Motor neuron (in vitro differentiated cells): Measurements from ENCODE around the gene FOXP1. TPM values are rescaled to one million over a fixed set of nuclear protein-coding genes. Genes with fewer than 3 reads are reported as not detected.

Source experiments
- ATAC-seq, 8 experiments: fragments of 200-7000 bp; cut with Tn5 transposase; replicated peaks in 6 of 8; 2 replicates each; pipeline ENCODE4 v1.8.0; 2021; ENCODE audit warnings: mild to moderate bottlenecking in 8 of 8, moderate library complexity in 8 of 8
- H3K27ac ChIP-seq, 2 donors: fragments of 250-450 bp; sonication (Bioruptor Pico); 2 replicates each; pipeline ENCODE4 v1.9.0; 2021; ENCODE audit warnings: antibody characterized with exemption in 2 of 2, mild to moderate bottlenecking in 2 of 2, moderate library complexity in 1 of 2
- H3K4me1 ChIP-seq, 2 donors: fragments of 250-450 bp; sonication (Bioruptor Pico); replicated peaks in 1 of 2; 2 replicates each; pipeline ENCODE4 v1.6.1; 2021; ENCODE audit warnings: antibody characterized with exemption in 2 of 2, mild to moderate bottlenecking in 2 of 2, moderate library complexity in 1 of 2
- H3K4me3 ChIP-seq, 5 donors: fragments of 250-450 bp; sonication (Bioruptor Pico); 2 replicates each; pipeline ENCODE4 v1.9.0; 2021; ENCODE audit warnings: antibody characterized with exemption in 5 of 5, mild to moderate bottlenecking in 5 of 5, moderate library complexity in 4 of 5
- WGBS, 10 experiments: fragments of 450-650 bp; shearing (Covaris generic); methylation state at CpG; one replicate each; pipeline ENCODE4 v1.0.0; 2022; 5-methylcytosine and 5-hydroxymethylcytosine counted together
- in situ Hi-C, 9 experiments: fragments of 400-800 bp; cut with MboI; loops; one replicate each; pipeline ENCODE4 v1.15.0; 2021; ENCODE audit warnings: low sequenced_read_pairs in 9 of 9, low pct_unique_long_range_greater_than_20kb in 2 of 9; ENCODE audit not compliant: unreplicated experiment in 9 of 9
- total RNA-seq, 8 experiments: library from RNA; unstranded; fragments of 300-600 nt; gene quantifications; 2 replicates each; pipeline versions ENCODE4 v1.2.3 to v1.2.4, GENCODE V29; 2022

FOXP1 gene
- total RNA-seq, 8 experiments from 2014 or later: 7.0 to 118 (median 74.5) TPM

DNA sequence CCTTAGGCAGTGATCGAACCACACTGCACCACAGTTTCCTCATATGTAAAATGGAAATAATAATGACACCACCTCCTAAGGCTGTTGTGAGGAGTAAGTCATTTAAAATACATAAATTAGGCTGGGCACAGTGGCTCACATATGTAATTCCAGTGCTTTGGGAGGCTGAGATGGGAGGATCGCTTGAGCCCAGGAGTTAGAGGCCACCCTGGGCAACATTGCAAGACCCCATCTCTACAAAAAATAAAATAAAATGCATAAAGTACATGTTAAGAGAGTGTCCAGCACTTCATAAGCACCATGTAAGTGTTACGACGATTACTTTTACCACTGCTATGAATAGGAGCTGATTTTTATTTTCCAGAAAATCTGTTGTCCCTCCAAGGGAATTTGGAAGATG lies 440.0 kb downstream of the FOXP1 start:
- ATAC-seq: no peak
- in situ Hi-C loops: no loop called here
- Histone ChIP-seq H3K4me1 (peaks cover 10 to 30% of the 10 kb centered on the region in 2 donors), H3K27ac (no peak overlapping the region), H3K4me3 (no peak overlapping the region)
- 80 to 100% (median 98%) methylated on average over 2 to 4 of the region's 4 CpGs; no CpG with 5 or more reads in 2 of the 10 experiments for WGBS, 10 experiments

GRCh38 chr3:71142441-71143161 lies 440.9 kb downstream of the FOXP1 start:
- ATAC-seq: peak in 5 of 8 experiments; percentile 81 to 85 (median 82)
- H3K27ac ChIP-seq: no peak overlapping the region
- in situ Hi-C loops: no loop called here
- H3K4me3 ChIP-seq: no peak overlapping the region
- WGBS, 10 experiments: 17 to 83% (median 63%) methylated on average over 1 to 7 of the region's 7 CpGs; no CpG with 5 or more reads in 1 of the 10 experiments
- peaks cover 10 to 38% of the 10 kb centered on the region in 2 donors for H3K4me1 ChIP-seq

DNA sequence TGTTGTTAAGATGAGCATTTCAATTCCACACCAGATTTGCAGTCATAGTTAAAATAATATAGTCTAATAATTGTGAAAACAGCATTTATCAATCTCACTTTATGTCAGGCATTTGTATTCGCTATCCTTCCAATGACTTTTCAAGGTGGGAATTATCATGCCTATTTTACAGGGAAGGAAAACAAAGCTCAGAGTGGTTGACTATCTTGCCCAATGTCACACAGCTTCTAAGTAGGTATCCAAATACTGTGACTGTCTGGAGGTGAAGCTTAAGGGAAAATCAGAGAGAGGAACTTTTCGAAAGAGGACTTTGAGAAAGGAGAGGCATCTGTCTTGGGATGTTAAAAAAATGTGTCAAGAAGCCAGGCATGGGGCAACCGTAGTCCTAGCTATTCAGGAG lies 443.1 kb downstream of the FOXP1 start:
- Histone ChIP-seq H3K4me1 (peaks cover 13 to 38% of the 10 kb centered on the region in 2 donors), H3K4me3 (no peak overlapping the region), H3K27ac (no peak overlapping the region)
- 87 to 100% (median 98%) methylated on average over 1 to 3 of the region's 3 CpGs; no CpG with 5 or more reads in 4 of the 10 experiments for WGBS, 10 experiments
- in situ Hi-C loops: no loop called here
- no peak for ATAC-seq

GRCh38 chr3:71139496-71139895 lies 444.0 kb downstream of the FOXP1 start:
- Histone ChIP-seq H3K4me1 (peaks cover 19 to 48% of the 10 kb centered on the region in 2 donors), H3K27ac (no peak overlapping the region), H3K4me3 (no peak overlapping the region)
- no peak for ATAC-seq
- in situ Hi-C loops: no loop called here
- 60 to 92% (median 86%) methylated on average over 1 to 5 of the region's 5 CpGs; no CpG with 5 or more reads in 2 of the 10 experiments for WGBS, 10 experiments

DNA sequence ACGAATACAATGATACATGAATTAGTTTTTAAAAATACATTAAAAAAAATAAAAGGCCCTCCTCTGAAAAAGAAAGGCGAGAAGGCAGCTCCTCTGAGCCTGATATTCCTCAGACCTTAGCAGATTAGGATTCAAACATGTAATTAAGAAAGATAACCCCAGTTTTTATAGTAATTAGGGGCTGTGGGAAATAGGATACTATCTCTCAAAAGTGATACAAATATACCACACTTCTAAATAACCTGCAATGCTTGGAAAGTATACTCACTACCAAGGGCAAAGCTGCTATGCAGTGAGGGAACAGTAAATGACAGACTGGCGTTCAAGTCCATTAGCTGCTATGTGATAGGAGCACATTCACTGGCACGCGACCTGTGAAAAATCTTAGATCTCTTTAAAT lies 445.1 kb downstream of the FOXP1 start:
- ATAC-seq: no peak
- Histone ChIP-seq H3K27ac (no peak overlapping the region), H3K4me3 (no peak overlapping the region), H3K4me1 (peaks cover 25 to 58% of the 10 kb centered on the region in 2 donors)
- in situ Hi-C loops: no loop called here
- 87 to 100% (median 96%) methylated on average over 1 to 5 of the region's 5 CpGs; no CpG with 5 or more reads in 1 of the 10 experiments for WGBS, 10 experiments

DNA sequence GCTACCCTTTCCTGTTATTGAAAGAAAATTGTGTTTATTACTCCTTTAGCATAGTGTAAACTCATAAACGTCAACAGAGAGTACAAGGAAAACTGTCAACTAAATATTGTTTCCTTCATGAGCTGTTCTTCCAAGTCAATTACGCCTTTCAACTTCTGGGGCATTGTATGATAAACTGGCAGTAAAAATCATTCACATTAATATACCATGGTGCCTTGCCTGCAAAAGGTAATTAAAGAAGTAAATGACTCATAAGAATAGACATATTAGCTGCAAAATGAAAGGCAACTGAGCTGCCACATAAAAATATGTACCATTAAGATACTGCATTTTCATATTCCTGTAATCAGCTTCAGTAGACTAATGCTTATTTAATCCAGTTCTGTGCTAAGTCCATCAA lies 447.3 kb downstream of the FOXP1 start:
- Histone ChIP-seq H3K27ac (no peak overlapping the region), H3K4me1 (peaks cover 46 to 75% of the 10 kb centered on the region in 2 donors), H3K4me3 (no peak overlapping the region)
- in situ Hi-C loops: no loop called here
- 58 to 100% (median 87%) methylated on average over 1 to 2 of the region's 2 CpGs for WGBS, 10 experiments
- ATAC-seq: peak in 4 of 8 experiments; percentile 6 to 49 (median 14)

DNA sequence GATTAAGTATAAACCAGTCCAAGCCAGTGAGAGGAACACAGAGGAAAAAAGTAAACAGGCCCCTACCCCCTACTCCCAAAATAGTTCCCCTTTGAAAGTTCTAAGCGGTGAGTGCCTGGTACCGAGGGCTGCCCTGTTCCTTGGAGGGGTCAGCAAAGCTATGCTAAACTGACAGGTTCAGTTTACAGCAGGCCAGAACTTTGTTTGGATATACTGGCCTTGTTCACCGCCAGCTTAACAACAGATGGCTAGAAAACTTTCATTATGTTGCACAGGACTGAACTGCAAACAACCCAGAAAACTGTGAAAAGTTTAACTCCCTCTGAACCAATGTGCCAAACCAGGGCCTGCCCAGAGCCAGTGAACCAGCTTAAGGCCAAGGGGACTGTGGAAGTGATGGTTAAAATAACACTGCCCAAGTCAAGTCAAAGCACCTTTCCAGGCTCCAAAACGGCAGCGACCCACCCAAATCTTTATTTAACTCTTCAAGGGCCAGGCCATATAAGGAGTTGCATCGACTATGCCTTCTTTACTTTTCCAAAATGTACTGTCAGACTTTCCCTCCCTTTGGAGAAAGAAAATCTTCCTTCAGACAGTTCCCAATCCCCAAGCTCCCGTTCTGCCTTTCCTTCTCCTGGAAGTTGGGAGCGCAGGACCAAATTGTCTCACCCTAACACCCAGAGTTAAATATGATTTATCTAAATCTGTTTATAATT lies 448.0 kb downstream of the FOXP1 start:
- peaks cover 53 to 83% of the 10 kb centered on the region in 2 donors for H3K4me1 ChIP-seq
- in situ Hi-C loops: no loop called here

GRCh38 chr3:71134521-71134920 lies 449.0 kb downstream of the FOXP1 start:
- Histone ChIP-seq H3K4me1 (peaks cover 54 to 93% of the 10 kb centered on the region in 2 donors), H3K4me3 (no peak overlapping the region), H3K27ac (no peak overlapping the region)
- 83 to 100% (median 94%) methylated on average over 1 to 2 of the region's 2 CpGs for WGBS, 10 experiments
- in situ Hi-C loops: no loop called here
- ATAC-seq: no peak

More for the DNA sequence above, 448.0 kb downstream of the FOXP1 start:
- H3K27ac ChIP-seq: no peak overlapping the region
- WGBS, 10 experiments: 54 to 90% (median 71%) methylated on average over 1 to 8 of the region's 8 CpGs; no CpG with 5 or more reads in 1 of the 10 experiments
- H3K4me3 ChIP-seq: no peak overlapping the region
- ATAC-seq: peak in 5 of 8 experiments; percentile 15 to 79 (median 23)

- 27 to 91% (median 67%) methylated on average over 2 to 4 of the region's 4 CpGs; no CpG with 5 or more reads in 2 of the 10 experiments for WGBS, 10 experiments
- ATAC-seq: peak in 2 of 8 experiments; percentile 2 to 25
- H3K4me1 ChIP-seq: peaks cover 61 to 99% of the 10 kb centered on the region in 2 donors
- no peak overlapping the region for H3K4me3 ChIP-seq
- no peak overlapping the region for H3K27ac ChIP-seq
- in situ Hi-C loops: no loop called here
These were observed 449.7 kb downstream of the FOXP1 start for GRCh38 chr3:71133865-71134264.

GRCh38 chr3:71132995-71133730 lies 450.4 kb downstream of the FOXP1 start:
- in situ Hi-C loops: no loop called here

GRCh38 chr3:71131375-71132314 lies 451.9 kb downstream of the FOXP1 start:
- WGBS, 10 experiments: 33 to 84% (median 69%) methylated on average over 2 to 8 of the region's 10 CpGs
- no peak overlapping the region for H3K4me3 ChIP-seq
- peak in 5 of 8 experiments; percentile 18 to 85 (median 37) for ATAC-seq
- in situ Hi-C loops: no loop called here
- H3K27ac ChIP-seq: no peak overlapping the region
- H3K4me1 ChIP-seq: peaks cover 67 to 99% of the 10 kb centered on the region in 2 donors

More at GRCh38 chr3:71132995-71133730, 450.4 kb downstream of the FOXP1 start:
- 50 to 85% (median 67%) methylated on average over 1 to 8 of the region's 8 CpGs; no CpG with 5 or more reads in 1 of the 10 experiments for WGBS, 10 experiments
- Histone ChIP-seq H3K27ac (no peak overlapping the region), H3K4me3 (no peak overlapping the region), H3K4me1 (peaks cover 65 to 99% of the 10 kb centered on the region in 2 donors)
- ATAC-seq: no peak
